ENCODE results near the gene RPAP2.

DNA sequence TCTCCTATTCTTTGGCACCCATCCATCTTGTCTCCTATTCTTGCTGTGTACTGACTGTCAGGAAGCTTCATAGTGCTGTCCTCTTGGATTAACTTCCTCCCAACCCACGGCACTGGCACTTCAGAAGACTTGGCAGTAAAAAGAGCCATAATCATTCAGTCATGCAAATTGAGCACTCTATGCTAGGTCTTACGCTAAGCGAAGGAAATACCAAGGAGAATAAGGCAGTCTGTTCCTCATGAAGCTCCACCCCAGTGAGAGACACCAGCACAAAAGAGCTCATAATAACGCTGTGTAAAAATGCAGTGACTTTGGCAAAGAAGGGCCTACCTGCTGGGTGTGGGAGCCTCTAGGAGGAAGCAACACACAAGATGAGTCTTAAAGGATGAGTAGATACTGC is 120.8 kb downstream of the RPAP2 start:
- TF ChIP-seq, protein P1, sequence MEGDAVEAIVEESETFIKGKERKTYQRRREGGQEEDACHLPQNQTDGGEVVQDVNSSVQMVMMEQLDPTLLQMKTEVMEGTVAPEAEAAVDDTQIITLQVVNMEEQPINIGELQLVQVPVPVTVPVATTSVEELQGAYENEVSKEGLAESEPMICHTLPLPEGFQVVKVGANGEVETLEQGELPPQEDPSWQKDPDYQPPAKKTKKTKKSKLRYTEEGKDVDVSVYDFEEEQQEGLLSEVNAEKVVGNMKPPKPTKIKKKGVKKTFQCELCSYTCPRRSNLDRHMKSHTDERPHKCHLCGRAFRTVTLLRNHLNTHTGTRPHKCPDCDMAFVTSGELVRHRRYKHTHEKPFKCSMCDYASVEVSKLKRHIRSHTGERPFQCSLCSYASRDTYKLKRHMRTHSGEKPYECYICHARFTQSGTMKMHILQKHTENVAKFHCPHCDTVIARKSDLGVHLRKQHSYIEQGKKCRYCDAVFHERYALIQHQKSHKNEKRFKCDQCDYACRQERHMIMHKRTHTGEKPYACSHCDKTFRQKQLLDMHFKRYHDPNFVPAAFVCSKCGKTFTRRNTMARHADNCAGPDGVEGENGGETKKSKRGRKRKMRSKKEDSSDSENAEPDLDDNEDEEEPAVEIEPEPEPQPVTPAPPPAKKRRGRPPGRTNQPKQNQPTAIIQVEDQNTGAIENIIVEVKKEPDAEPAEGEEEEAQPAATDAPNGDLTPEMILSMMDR (conservative IDR thresholded peaks at IDR 0.05 in 1 of 2, IDR thresholded peaks at IDR 0.05 in 1 of 2; ENCODE audit: low read depth in 1 of 2, low read length in 2 of 2) = no peak
- TF ChIP-seq EZH2 (IDR thresholded peaks at IDR 0.05; ENCODE audit: low read length, missing control alignments) = no peak
